A673 (cell line): ENCODE results near the gene TBC1D2. TPM values are rescaled to one million over a fixed set of nuclear protein-coding genes. Genes with fewer than 3 reads are reported as not detected.

Experiments used
- BruUV-seq: library from RNA; stranded (reverse); fragments of 400-500 nt; replicated peaks from 2 replicates; lab custom pipeline; 2021; lab: Mats Ljungman, UMichigan
- CTCF ChIA-PET: fragments of 300-600 bp; sonication (Branson Sonifier 250); formaldehyde crosslinking; loops from one replicate; lab custom pipeline; 2022; ENCODE audit warnings: antibody characterized with exemption; lab: Charles Lee
- POLR2A ChIA-PET: fragments of 300-600 bp; sonication (Branson Sonifier 250); formaldehyde crosslinking; loops from one replicate; lab custom pipeline; 2022; ENCODE audit warnings: antibody characterized with exemption; ENCODE audit not compliant: low non-redundant PET; lab: Charles Lee
- DNase-seq: peaks from one replicate; pipeline ENCODE4 v3.0.0-alpha.2; 2015; ENCODE audit warnings: low spot score
- H3K27ac ChIP-seq: fragments of 200-600 bp; sonication (generic); 2 replicates; pipeline ENCODE4 v1.5.1; 2016; ENCODE audit warnings: mixed run types, low read depth, mild to moderate bottlenecking, mixed read lengths, antibody characterized with exemption, low read length; ENCODE audit not compliant: poor library complexity, severe bottlenecking
- H3K27me3 ChIP-seq: fragments of 200-600 bp; sonication (generic); replicated peaks from 2 replicates; pipeline ENCODE4 v1.6.1; 2017; ENCODE audit warnings: mixed run types, low read depth, mild to moderate bottlenecking, mixed read lengths, antibody characterized with exemption, low read length; ENCODE audit not compliant: insufficient read depth, poor library complexity
- H3K36me3 ChIP-seq: fragments of 200-600 bp; sonication (generic); 2 replicates; pipeline ENCODE4 v1.6.1; 2016; ENCODE audit warnings: mixed run types, mild to moderate bottlenecking, mixed read lengths, antibody characterized with exemption, low read length; ENCODE audit not compliant: insufficient read depth, poor library complexity, severe bottlenecking
- H3K4me1 ChIP-seq: fragments of 200-600 bp; sonication (generic); 2 replicates; pipeline ENCODE4 v1.6.1; 2017; ENCODE audit warnings: mixed run types, mild to moderate bottlenecking, mixed read lengths, antibody characterized with exemption, low read length; ENCODE audit not compliant: insufficient read depth, poor library complexity, severe bottlenecking
- H3K4me3 ChIP-seq: fragments of 200-600 bp; sonication (generic); 2 replicates; pipeline ENCODE4 v1.5.1; 2016; ENCODE audit warnings: low read depth, mixed run types, mild to moderate bottlenecking, mixed read lengths, low read length; ENCODE audit not compliant: poor library complexity, severe bottlenecking
- H3K9me3 ChIP-seq: fragments of 200-600 bp; sonication (generic); 2 replicates; pipeline ENCODE4 v1.6.1; 2016; ENCODE audit warnings: mixed run types, low read depth, mild to moderate bottlenecking, mixed read lengths, antibody characterized with exemption, low read length; ENCODE audit not compliant: poor library complexity, severe bottlenecking
- CTCF ChIP-seq: fragments of 300-800, 200-600 bp; sonication (generic); conservative IDR thresholded peaks from 2 replicates; pipeline ENCODE4 v1.5.1; 2017; ENCODE audit warnings: low read depth, mild to moderate bottlenecking, antibody characterized with exemption, low read length, moderate library complexity, mixed read lengths
- EZH2 ChIP-seq: fragments of 200-600 bp; sonication (generic); IDR thresholded peaks from 2 replicates; pipeline ENCODE4 v1.6.1; 2017; ENCODE audit warnings: borderline replicate concordance, low read depth, mild to moderate bottlenecking, mixed read lengths, antibody characterized with exemption, low read length; ENCODE audit not compliant: poor library complexity, severe bottlenecking
- intact Hi-C: fragments of 100-400 bp; cut with micrococcal nuclease; formaldehyde crosslinking; loops from one replicate; pipeline ENCODE4 v1.10.0; 2022; ENCODE audit not compliant: unreplicated experiment
- total RNA-seq: library from RNA; stranded (reverse); gene quantifications from 2 replicates; pipeline ENCODE4 v1.2.3, GENCODE V29; 2021

TBC1D2 gene
- total RNA-seq, 1 experiment from 2014 or later = 3.2 TPM

GRCh38 chr9:98158071-98158831 is 97.2 kb downstream of the TBC1D2 start:
- intact Hi-C loops = no loop called here
- no peaks in the 10 kb centered on the region for H3K9me3 ChIP-seq
- no peaks in the 10 kb centered on the region for H3K4me1 ChIP-seq
- H3K36me3 ChIP-seq = no peaks in the 10 kb centered on the region
- ChIA-PET POLR2A (no interaction called here), CTCF (no interaction called here)
- no TSS peak for BruUV-seq
- no peaks in the 10 kb centered on the region for H3K27me3 ChIP-seq
- H3K27ac ChIP-seq = no peak overlapping the region
- no peak for TF ChIP-seq CTCF
- TF ChIP-seq EZH2 = no peak
- no peak overlapping the region for H3K4me3 ChIP-seq
- DNase-seq = no peak

GRCh38 chr9:98157372-98157771 is 98.1 kb downstream of the TBC1D2 start:
- Histone ChIP-seq H3K9me3 (no peaks in the 10 kb centered on the region), H3K4me3 (no peak overlapping the region), H3K4me1 (no peaks in the 10 kb centered on the region), H3K27ac (no peak overlapping the region), H3K36me3 (no peaks in the 10 kb centered on the region), H3K27me3 (no peaks in the 10 kb centered on the region)
- CTCF ChIA-PET = no interaction called here
- intact Hi-C loops = no loop called here
- no TSS peak for BruUV-seq
- DNase-seq = no peak
- POLR2A ChIA-PET = no interaction called here
- TF ChIP-seq EZH2 = no peak
- no peak for TF ChIP-seq CTCF

GRCh38 chr9:98154678-98155077 is 100.8 kb downstream of the TBC1D2 start:
- POLR2A ChIA-PET = no interaction called here
- no peaks in the 10 kb centered on the region for H3K36me3 ChIP-seq
- intact Hi-C loops = no loop called here
- no TSS peak for BruUV-seq
- no peaks in the 10 kb centered on the region for H3K9me3 ChIP-seq
- no peak for DNase-seq
- TF ChIP-seq CTCF (no peak), EZH2 (no peak)
- H3K4me3 ChIP-seq = no peak overlapping the region
- H3K27me3 ChIP-seq = no peaks in the 10 kb centered on the region
- H3K4me1 ChIP-seq = no peaks in the 10 kb centered on the region
- CTCF ChIA-PET = no interaction called here
- H3K27ac ChIP-seq = no peak overlapping the region
